ENCODE results near the gene ILDR2. TPM values are rescaled to one million over a fixed set of nuclear protein-coding genes. Genes with fewer than 3 reads are reported as not detected.

The ILDR2 gene
- total RNA-seq, 1 donor = 0.36 TPM

DNA sequence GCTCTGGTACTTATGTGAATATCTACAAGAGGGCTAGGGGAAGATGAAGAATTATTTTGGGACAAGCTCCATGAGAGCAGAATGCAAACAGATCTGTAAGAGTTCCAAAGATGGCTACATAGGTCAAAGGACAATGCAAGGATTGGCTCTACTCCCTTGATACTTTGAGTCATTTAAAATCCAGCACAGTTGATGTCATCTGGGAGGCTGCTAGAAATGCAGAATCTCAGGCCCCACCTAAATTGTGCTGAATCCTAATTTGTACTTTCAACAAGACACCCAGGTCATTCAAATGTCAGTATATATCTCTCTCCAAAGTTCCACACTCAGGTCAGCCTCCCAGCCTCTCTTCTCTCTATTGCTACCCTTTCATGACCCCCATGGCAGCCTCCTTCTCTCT is 75.6 kb downstream of the ILDR2 start:
- Histone ChIP-seq H3K4me3 (ENCODE audit: insufficient read depth, low read length) (no peak overlapping the region), H3K79me2 (ENCODE audit: insufficient read depth, low read length) (no peaks in the 10 kb centered on the region), H3K4me2 (ENCODE audit: insufficient read depth, low read length) (no peak overlapping the region), H3K9me3 (ENCODE audit: low read depth, low read length) (no peaks in the 10 kb centered on the region), H4K20me1 (ENCODE audit: insufficient read depth, low read length) (no peaks in the 10 kb centered on the region), H3K4me1 (ENCODE audit: insufficient read depth, low read length) (no peaks in the 10 kb centered on the region), H3K27ac (ENCODE audit: low read depth, low read length) (no peak overlapping the region), H2AFZ (ENCODE audit: low read length) (no peak overlapping the region), H3K27me3 (ENCODE audit: insufficient read depth, low read length) (no peaks in the 10 kb centered on the region), H3K36me3 (ENCODE audit: insufficient read depth, low read length) (no peaks in the 10 kb centered on the region)
- DNase-seq (ENCODE audit: insufficient read length, low spot score, missing footprints) = no peak
- TF ChIP-seq, protein P1, sequence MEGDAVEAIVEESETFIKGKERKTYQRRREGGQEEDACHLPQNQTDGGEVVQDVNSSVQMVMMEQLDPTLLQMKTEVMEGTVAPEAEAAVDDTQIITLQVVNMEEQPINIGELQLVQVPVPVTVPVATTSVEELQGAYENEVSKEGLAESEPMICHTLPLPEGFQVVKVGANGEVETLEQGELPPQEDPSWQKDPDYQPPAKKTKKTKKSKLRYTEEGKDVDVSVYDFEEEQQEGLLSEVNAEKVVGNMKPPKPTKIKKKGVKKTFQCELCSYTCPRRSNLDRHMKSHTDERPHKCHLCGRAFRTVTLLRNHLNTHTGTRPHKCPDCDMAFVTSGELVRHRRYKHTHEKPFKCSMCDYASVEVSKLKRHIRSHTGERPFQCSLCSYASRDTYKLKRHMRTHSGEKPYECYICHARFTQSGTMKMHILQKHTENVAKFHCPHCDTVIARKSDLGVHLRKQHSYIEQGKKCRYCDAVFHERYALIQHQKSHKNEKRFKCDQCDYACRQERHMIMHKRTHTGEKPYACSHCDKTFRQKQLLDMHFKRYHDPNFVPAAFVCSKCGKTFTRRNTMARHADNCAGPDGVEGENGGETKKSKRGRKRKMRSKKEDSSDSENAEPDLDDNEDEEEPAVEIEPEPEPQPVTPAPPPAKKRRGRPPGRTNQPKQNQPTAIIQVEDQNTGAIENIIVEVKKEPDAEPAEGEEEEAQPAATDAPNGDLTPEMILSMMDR (IDR thresholded peaks at IDR 0.05; ENCODE audit: extremely low read depth, low read depth, low read length) = no peak

DNA sequence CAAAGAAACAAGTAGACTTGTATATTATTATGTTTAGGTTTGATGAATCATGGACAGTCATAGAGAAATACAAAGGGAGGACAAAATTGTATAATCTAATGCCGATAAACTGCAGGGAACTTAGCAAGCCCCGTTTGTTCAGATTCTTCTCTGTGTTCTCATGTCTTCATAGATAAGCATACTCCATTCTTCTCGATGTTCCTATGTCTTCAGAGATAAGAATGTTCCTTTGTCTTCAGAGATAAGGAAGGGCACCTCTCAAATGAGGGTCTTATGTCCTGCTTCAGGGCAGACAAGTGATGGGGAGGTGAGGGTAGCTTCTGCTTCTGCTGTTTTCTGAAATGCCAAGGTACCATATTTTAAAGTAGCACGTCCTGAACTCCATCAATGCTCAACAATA is 79.6 kb downstream of the ILDR2 start:
- H3K4me3 ChIP-seq (ENCODE audit: insufficient read depth, low read length) = no peak overlapping the region
- H3K79me2 ChIP-seq (ENCODE audit: insufficient read depth, low read length) = no peaks in the 10 kb centered on the region
- no peaks in the 10 kb centered on the region for H3K36me3 ChIP-seq (ENCODE audit: insufficient read depth, low read length)
- H3K4me1 ChIP-seq (ENCODE audit: insufficient read depth, low read length) = no peaks in the 10 kb centered on the region
- H2AFZ ChIP-seq (ENCODE audit: low read length) = no peak overlapping the region
- TF ChIP-seq, protein P1 (IDR thresholded peaks at IDR 0.05; ENCODE audit: extremely low read depth, low read depth, low read length) = no peak
- H4K20me1 ChIP-seq (ENCODE audit: insufficient read depth, low read length) = no peaks in the 10 kb centered on the region
- peaks cover 5% of the 10 kb centered on the region for H3K27me3 ChIP-seq (ENCODE audit: insufficient read depth, low read length)
- no peak overlapping the region for H3K4me2 ChIP-seq (ENCODE audit: insufficient read depth, low read length)
- no peak overlapping the region for H3K27ac ChIP-seq (ENCODE audit: low read depth, low read length)
- no peaks in the 10 kb centered on the region for H3K9me3 ChIP-seq (ENCODE audit: low read depth, low read length)
- DNase-seq (ENCODE audit: insufficient read length, low spot score, missing footprints) = no peak

DNA sequence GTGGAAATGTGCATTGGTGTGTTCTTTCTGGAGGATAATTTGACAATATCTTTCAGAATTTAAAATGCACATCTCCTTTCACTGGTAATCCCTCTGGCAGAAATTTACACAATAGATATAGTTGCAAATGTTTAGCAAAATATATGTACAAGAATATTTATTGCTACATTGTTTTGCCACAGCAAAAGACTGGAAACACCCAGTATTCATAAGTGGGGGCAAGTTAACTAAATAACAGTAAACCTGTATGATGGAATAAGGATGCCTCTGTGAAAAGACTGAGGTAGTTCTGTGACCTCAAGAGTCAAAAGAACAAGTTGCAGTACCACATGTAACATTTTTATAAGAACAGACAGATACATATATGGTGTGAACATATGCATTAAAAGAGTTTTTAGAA is 85.6 kb downstream of the ILDR2 start:
- Histone ChIP-seq H2AFZ (ENCODE audit: low read length) (no peak overlapping the region), H3K4me3 (ENCODE audit: insufficient read depth, low read length) (no peak overlapping the region), H3K9me3 (ENCODE audit: low read depth, low read length) (no peaks in the 10 kb centered on the region), H3K4me2 (ENCODE audit: insufficient read depth, low read length) (no peak overlapping the region), H3K27ac (ENCODE audit: low read depth, low read length) (no peak overlapping the region), H4K20me1 (ENCODE audit: insufficient read depth, low read length) (no peaks in the 10 kb centered on the region), H3K36me3 (ENCODE audit: insufficient read depth, low read length) (no peaks in the 10 kb centered on the region), H3K79me2 (ENCODE audit: insufficient read depth, low read length) (no peaks in the 10 kb centered on the region), H3K27me3 (ENCODE audit: insufficient read depth, low read length) (peaks cover 15% of the 10 kb centered on the region), H3K4me1 (ENCODE audit: insufficient read depth, low read length) (no peaks in the 10 kb centered on the region)
- TF ChIP-seq, protein P1 (IDR thresholded peaks at IDR 0.05; ENCODE audit: extremely low read depth, low read depth, low read length) = no peak
- no peak for DNase-seq (ENCODE audit: insufficient read length, low spot score, missing footprints)

DNA sequence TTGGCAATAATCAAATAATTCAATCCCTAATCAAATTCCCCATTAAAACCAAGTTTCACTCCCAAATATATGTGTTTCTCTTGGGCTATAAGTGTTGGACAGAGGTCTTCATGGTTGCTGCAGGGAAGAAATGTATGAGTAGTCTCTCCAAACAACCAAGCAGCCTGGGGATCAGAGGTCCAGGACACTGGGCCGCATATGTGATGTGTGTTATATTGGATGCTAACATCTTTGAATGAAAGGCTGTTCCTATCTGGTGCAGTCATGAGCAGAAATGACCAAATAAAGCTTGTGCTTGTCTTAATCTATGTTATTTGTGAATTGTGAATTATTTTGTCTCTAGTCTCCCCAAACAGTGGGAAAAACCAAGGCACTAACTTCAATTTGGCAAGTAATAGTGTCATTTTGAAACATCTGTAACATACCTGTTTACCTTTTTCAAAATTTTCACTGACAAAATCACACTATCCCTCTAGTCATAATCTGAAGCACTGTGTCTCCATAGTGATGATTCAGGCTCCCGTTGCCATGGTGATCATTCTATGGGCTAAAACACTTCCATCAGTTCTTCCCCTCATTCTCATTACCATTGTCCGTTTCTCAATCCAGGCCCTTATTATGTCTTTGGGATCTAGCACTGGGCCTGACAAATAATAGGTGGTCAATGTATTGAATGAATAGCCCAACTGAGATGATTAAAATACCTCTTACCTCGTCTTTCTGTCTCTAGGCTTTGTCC is 86.8 kb downstream of the ILDR2 start:
- H3K27me3 ChIP-seq (ENCODE audit: insufficient read depth, low read length) = peaks cover 27% of the 10 kb centered on the region
- no peaks in the 10 kb centered on the region for H3K36me3 ChIP-seq (ENCODE audit: insufficient read depth, low read length)

More for the DNA sequence above, 86.8 kb downstream of the ILDR2 start:
- Histone ChIP-seq H3K4me2 (ENCODE audit: insufficient read depth, low read length) (no peak overlapping the region), H2AFZ (ENCODE audit: low read length) (no peak overlapping the region), H3K79me2 (ENCODE audit: insufficient read depth, low read length) (no peaks in the 10 kb centered on the region), H3K4me3 (ENCODE audit: insufficient read depth, low read length) (no peak overlapping the region), H4K20me1 (ENCODE audit: insufficient read depth, low read length) (no peaks in the 10 kb centered on the region), H3K9me3 (ENCODE audit: low read depth, low read length) (no peaks in the 10 kb centered on the region), H3K4me1 (ENCODE audit: insufficient read depth, low read length) (no peaks in the 10 kb centered on the region), H3K27ac (ENCODE audit: low read depth, low read length) (no peak overlapping the region)
- TF ChIP-seq, protein P1 (IDR thresholded peaks at IDR 0.05; ENCODE audit: extremely low read depth, low read depth, low read length) = no peak
- DNase-seq (ENCODE audit: insufficient read length, low spot score, missing footprints) = peak; percentile 56
